Sigmoid colon (tissue), 7 donors: ENCODE data around the gene ABCA6. TPM values are rescaled to one million over a fixed set of nuclear protein-coding genes. Genes with fewer than 3 reads are reported as not detected.

Source experiments
- DNase-seq: peaks from one replicate; pipeline ENCODE4 v3.0.0-alpha.2; 2019
- H3K27ac ChIP-seq, 4 donors: fragments of 200-600 bp; sonication (generic); one replicate each; pipeline ENCODE4 v1.5.1; 2016 to 2019; ENCODE audit warnings: mild to moderate bottlenecking in 1 of 4
- H3K27me3 ChIP-seq, 3 donors: fragments of 200-600 bp; sonication (generic); one replicate each; pipeline ENCODE4 v1.5.1; 2019; ENCODE audit warnings: mild to moderate bottlenecking in 1 of 3
- H3K36me3 ChIP-seq, 4 donors: fragments of 200-600 bp; sonication (generic); one replicate each; pipeline ENCODE4 v1.5.1; 2016 to 2019
- H3K4me1 ChIP-seq, 4 donors: fragments of 200-600 bp; sonication (generic); one replicate each; pipeline ENCODE4 v1.5.1; 2017 to 2019
- H3K4me3 ChIP-seq, 4 donors: fragments of 200-600 bp; sonication (generic); one replicate each; pipeline ENCODE4 v1.5.1; 2017 to 2019; ENCODE audit warnings: mild to moderate bottlenecking in 2 of 4, moderate library complexity in 1 of 4
- H3K9me3 ChIP-seq, 4 donors: fragments of 200-600 bp in 3 of 4; sonication (generic) in 3 of 4; one replicate each; pipeline versions ENCODE4 v1.5.1 to v1.6.1; 2013 to 2019
- EP300 ChIP-seq, 4 donors: sonication (generic); formaldehyde crosslinking; IDR thresholded peaks; one replicate each; pipeline ENCODE4 v1.6.1; 2017; ENCODE audit warnings: antibody characterized with exemption in 4 of 4
- POLR2A ChIP-seq, 2 donors: fragments of 450-650 bp; IDR thresholded peaks; one replicate each; pipeline ENCODE4 v1.6.1; 2016; ENCODE audit warnings: antibody characterized with exemption in 2 of 2, mild to moderate bottlenecking in 2 of 2, moderate library complexity in 2 of 2
- POLR2AphosphoS5 ChIP-seq, 4 donors: sonication (generic); formaldehyde crosslinking; IDR thresholded peaks; one replicate each; pipeline ENCODE4 v1.6.1; 2017; ENCODE audit warnings: antibody characterized with exemption in 4 of 4
- WGBS, 2 donors: extraction: QIAGEN DNeasy Blood & Tissue Kit; methylation state at CpG; one replicate each; pipeline ENCODE4 v1.1.7; 2013; 5-methylcytosine and 5-hydroxymethylcytosine counted together
- intact Hi-C: fragments of 100-400 bp; cut with DNase I; formaldehyde crosslinking; loops from one replicate; pipeline ENCODE4 v1.15.1; 2023
- polyA plus RNA-seq, 3 donors: library from polyadenylated mRNA; stranded (reverse); fragments of 200-250 nt; gene quantifications; one replicate each; pipeline ENCODE4 v1.2.3, GENCODE V29; 2013
- total RNA-seq, 4 donors: library from RNA; depleted of rRNA; stranded (reverse); fragments of >200 nt; gene quantifications; one replicate each; pipeline ENCODE4 v1.1.0, GENCODE V29; 2016
- TF ChIP-seq, protein P1 (sequence below), 4 experiments: fragments of 450-650 bp in 3 of 4; fragments of 200-600 bp in 1 of 4; IDR thresholded peaks; one replicate each; pipeline ENCODE4 v1.5.1; 2016 to 2019; ENCODE audit warnings: antibody characterized with exemption in 4 of 4, mild to moderate bottlenecking in 3 of 4, moderate library complexity in 2 of 4
- donor health status: healthy with polysubstance abuse.
- donor health status: Bipolar disorder and iron deficiency.
- donor health status: healthy.

The ABCA6 gene
- total and polyA plus RNA-seq, 7 donors: 1.6 to 111 (median 31.0) TPM

GRCh38 chr17:69111794-69112193, 29.9 kb downstream of the ABCA6 start:
- no peak for DNase-seq
- no peak overlapping the region for H3K4me3 ChIP-seq
- WGBS, 2 donors: 25 to 65% methylated on average over 1 of the region's 1 CpG
- H3K9me3 ChIP-seq: no peaks in the 10 kb centered on the region
- no peaks in the 10 kb centered on the region for H3K36me3 ChIP-seq
- no peaks in the 10 kb centered on the region for H3K4me1 ChIP-seq
- H3K27ac ChIP-seq: no peak overlapping the region
- intact Hi-C loops: no loop called here
- no peaks in the 10 kb centered on the region for H3K27me3 ChIP-seq
- TF ChIP-seq POLR2AphosphoS5 (IDR thresholded peaks at IDR 0.05) (no peak), POLR2A (IDR thresholded peaks at IDR 0.05) (no peak), EP300 (IDR thresholded peaks at IDR 0.05) (no peak)

DNA sequence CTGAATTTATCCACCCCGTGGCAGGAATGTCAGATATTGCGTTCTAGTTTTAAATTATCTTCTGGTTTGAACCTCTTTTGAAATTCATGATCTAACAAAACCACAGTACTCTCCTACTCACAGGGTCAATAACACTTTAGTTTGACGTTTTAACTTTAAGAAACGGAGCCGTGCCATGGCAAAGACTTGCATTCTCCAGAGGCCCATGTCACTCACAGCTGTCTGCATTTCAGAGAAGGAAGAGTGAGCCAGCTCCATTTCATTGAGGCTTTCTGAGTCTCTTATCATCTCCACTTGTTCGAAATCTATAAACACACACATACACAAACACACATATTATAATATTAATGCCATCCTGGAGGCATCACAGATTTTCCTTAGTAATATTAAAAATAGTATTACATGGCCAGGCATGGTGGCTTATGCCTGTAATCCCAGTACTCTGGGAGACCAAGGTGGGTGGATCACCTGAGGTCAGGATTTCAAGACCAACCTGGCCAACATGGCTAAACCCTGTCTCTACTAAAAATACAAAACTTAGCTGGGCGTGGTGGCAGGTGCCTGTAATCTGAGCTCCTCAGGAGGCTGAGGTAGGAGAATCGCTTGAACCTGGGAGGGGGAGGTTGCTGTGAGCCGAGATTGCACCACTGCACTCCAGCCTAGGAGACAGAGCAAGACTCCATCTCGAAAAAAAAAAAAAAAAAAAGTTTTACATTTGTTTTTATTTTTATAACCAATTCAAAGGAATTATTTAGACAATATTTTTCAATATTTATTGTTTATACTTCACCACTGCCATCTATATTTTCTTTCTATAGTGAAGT, 35.6 kb downstream of the ABCA6 start:
- no peaks in the 10 kb centered on the region for H3K9me3 ChIP-seq
- H3K27ac ChIP-seq: no peak overlapping the region
- WGBS, 2 donors: 88 to 92% methylated on average over 10 of the region's 10 CpGs
- peaks cover 0 to 9% (median 0%) of the 10 kb centered on the region in 4 donors for H3K36me3 ChIP-seq
- intact Hi-C loops: no loop called here
- no peaks in the 10 kb centered on the region for H3K27me3 ChIP-seq
- no peak overlapping the region for H3K4me3 ChIP-seq
- no peak for DNase-seq
- no peaks in the 10 kb centered on the region for H3K4me1 ChIP-seq
- no peak for TF ChIP-seq POLR2A (IDR thresholded peaks at IDR 0.05)

GRCh38 chr17:69103557-69104233, 38.0 kb downstream of the ABCA6 start:
- H3K9me3 ChIP-seq: no peaks in the 10 kb centered on the region
- intact Hi-C loops: no loop called here
- no peak overlapping the region for H3K4me3 ChIP-seq
- no peak overlapping the region for H3K27ac ChIP-seq
- H3K4me1 ChIP-seq: no peaks in the 10 kb centered on the region
- no peak for DNase-seq
- no peaks in the 10 kb centered on the region for H3K27me3 ChIP-seq
- 84 to 86% methylated on average over 9 of the region's 9 CpGs for WGBS, 2 donors
- TF ChIP-seq POLR2A (IDR thresholded peaks at IDR 0.05) (no peak), EP300 (IDR thresholded peaks at IDR 0.05) (no peak), POLR2AphosphoS5 (IDR thresholded peaks at IDR 0.05) (no peak)
- TF ChIP-seq, protein P1, sequence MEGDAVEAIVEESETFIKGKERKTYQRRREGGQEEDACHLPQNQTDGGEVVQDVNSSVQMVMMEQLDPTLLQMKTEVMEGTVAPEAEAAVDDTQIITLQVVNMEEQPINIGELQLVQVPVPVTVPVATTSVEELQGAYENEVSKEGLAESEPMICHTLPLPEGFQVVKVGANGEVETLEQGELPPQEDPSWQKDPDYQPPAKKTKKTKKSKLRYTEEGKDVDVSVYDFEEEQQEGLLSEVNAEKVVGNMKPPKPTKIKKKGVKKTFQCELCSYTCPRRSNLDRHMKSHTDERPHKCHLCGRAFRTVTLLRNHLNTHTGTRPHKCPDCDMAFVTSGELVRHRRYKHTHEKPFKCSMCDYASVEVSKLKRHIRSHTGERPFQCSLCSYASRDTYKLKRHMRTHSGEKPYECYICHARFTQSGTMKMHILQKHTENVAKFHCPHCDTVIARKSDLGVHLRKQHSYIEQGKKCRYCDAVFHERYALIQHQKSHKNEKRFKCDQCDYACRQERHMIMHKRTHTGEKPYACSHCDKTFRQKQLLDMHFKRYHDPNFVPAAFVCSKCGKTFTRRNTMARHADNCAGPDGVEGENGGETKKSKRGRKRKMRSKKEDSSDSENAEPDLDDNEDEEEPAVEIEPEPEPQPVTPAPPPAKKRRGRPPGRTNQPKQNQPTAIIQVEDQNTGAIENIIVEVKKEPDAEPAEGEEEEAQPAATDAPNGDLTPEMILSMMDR (IDR thresholded peaks at IDR 0.05): no peak
- H3K36me3 ChIP-seq: peaks cover 0 to 9% (median 0%) of the 10 kb centered on the region in 4 donors

- DNase-seq: no peak
- H3K36me3 ChIP-seq: peaks cover 0 to 21% (median 0%) of the 10 kb centered on the region in 4 donors
- no peak overlapping the region for H3K27ac ChIP-seq
- H3K4me1 ChIP-seq: no peaks in the 10 kb centered on the region
- no peaks in the 10 kb centered on the region for H3K27me3 ChIP-seq
- intact Hi-C loops: no loop called here
- no peaks in the 10 kb centered on the region for H3K9me3 ChIP-seq
- 87 to 91% methylated on average over 4 of the region's 4 CpGs for WGBS, 2 donors
- H3K4me3 ChIP-seq: no peak overlapping the region
- TF ChIP-seq POLR2AphosphoS5 (IDR thresholded peaks at IDR 0.05) (no peak), POLR2A (IDR thresholded peaks at IDR 0.05) (no peak), EP300 (IDR thresholded peaks at IDR 0.05) (no peak)
- TF ChIP-seq, protein P1 (IDR thresholded peaks at IDR 0.05): no peak
Observed at GRCh38 chr17:69098625-69099024, 43.1 kb downstream of the ABCA6 start.

DNA sequence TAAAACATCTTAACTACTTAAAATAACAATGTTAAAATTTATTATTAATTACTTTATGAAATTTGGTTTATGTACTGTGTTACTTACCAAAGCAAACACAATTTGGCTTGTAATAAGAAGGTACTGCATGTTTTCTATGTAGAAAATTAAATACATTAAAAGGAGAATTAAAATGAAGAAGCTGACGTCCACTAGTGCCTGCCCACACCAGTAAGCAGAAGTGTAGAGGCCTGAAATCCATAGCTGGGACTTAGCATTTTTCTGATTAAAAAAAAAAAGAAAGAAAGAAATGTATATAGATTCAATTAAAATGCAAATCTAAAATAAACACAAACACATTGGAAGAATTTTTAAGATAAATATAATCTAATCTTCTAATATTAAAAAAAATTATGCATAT, 45.2 kb downstream of the ABCA6 start:
- H3K9me3 ChIP-seq: no peaks in the 10 kb centered on the region
- intact Hi-C loops: no loop called here
- H3K27me3 ChIP-seq: no peaks in the 10 kb centered on the region
- H3K27ac ChIP-seq: no peak overlapping the region
- TF ChIP-seq, protein P1 (IDR thresholded peaks at IDR 0.05): no peak
- TF ChIP-seq POLR2A (IDR thresholded peaks at IDR 0.05) (no peak), POLR2AphosphoS5 (IDR thresholded peaks at IDR 0.05) (no peak), EP300 (IDR thresholded peaks at IDR 0.05) (no peak)
- H3K4me3 ChIP-seq: no peak overlapping the region
- DNase-seq: no peak
- WGBS, 2 donors: 77 to 87% methylated on average over 1 of the region's 1 CpG
- H3K36me3 ChIP-seq: peaks cover 0 to 15% (median 0%) of the 10 kb centered on the region in 4 donors
- no peaks in the 10 kb centered on the region for H3K4me1 ChIP-seq
